22Rv1 (cell line): ENCODE results near the gene KIR2DL4.
"Not testable (repeated sequence)": the region's sequence is repeated elsewhere in the genome, so short reads cannot be mapped to it uniquely, and the experiment has no call there.

Experiments used
- CTCF ChIP-seq: fragments of 450-650 bp; IDR thresholded peaks from 2 replicates; pipeline ENCODE4 v1.5.1; 2017; ENCODE audit warnings: mild to moderate bottlenecking
- ZFX ChIP-seq: fragments of 450-650 bp; IDR thresholded peaks from 2 replicates; pipeline ENCODE4 v1.6.1; 2017; ENCODE audit warnings: antibody characterized with exemption, borderline replicate concordance

- not testable (repeated sequence) for TF ChIP-seq CTCF, ZFX
Measured at GRCh38 chr19:54824416-54824815, 21.0 kb downstream of the KIR2DL4 start.
